NCI-H1417 treated with DMSO at 0.1 percent for 48 hours (cell line): ENCODE results near the gene PHF14.
"Not testable (repeated sequence)": the region's sequence is repeated elsewhere in the genome, so short reads cannot be mapped to it uniquely, and the experiment has no call there.

Experiments
- DNase-seq: peaks from one replicate; lab custom pipeline; 2025; lab: John Stamatoyannopoulos, UW

The PHF14 gene

GRCh38 chr7:10973061-10973941, at the start of gene PHF14:
TSS of gene PHF14 (plus strand) at chr7:10973872. CDS start at chr7:10974324, 452 bp downstream.
- peak; percentile 97 for DNase-seq

GRCh38 chr7:10924370-10924769, 49.3 kb upstream of the PHF14 start:
- no peak for DNase-seq

DNA sequence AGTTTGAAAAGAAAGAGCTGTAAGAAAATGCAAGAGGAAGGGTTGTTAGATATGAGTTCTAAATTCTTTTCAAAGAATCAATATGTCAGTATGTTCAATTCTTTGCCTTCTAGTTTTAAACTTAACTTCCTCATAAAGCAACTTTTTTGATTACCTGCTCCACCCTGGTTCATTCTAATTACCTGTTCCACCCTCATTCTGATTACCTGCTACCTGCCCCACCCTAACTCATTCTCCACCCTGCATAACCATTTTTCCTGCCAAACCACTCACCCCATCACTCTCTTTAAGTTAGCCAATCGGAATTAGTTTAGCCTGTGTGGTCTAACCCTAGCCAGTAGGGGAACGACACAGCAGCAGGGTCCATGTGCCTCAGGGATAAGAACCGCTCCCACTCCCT, 45.5 kb upstream of the PHF14 start:
- DNase-seq = not testable (repeated sequence)

DNA sequence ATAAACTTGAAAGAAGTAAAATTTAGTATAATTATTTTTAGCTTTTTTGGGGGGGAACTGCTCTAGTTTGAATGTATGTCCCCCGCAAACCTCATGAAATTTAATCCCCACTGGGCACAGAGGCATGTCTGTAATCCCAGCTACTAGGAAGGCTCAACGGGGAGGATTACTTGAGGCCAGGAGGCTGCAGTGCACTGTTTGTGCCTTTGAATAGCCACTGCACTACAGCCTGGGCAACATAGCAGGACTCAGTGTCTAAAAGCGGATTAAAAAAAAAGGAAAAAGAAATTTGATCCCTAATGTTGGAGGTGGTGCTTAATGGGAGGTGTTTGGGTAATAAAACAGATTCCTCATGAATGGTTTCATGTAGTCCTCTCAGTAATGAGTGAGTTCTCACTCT, 43.1 kb upstream of the PHF14 start:
- DNase-seq = no peak

- no peak for DNase-seq
These were observed 42.5 kb upstream of the PHF14 start for GRCh38 chr7:10931161-10931560.

DNA sequence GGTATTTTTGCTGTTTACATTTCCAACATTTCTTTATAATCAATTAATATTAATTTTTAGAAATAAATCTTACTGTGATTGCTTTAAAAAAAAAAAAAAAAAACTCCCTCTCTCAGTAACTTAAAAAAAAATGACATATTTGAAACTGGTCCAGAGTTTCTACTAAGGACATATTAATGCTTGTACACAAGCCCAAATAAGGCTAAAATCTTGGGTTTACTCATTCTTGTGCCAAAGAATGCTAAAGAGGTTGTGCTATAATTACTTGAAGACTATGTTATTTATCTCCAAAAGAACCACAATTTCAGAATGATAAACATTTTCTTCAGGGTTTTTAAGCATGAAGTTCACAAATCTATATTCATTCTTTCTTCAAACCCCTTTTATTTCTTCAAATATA, 39.4 kb upstream of the PHF14 start:
- DNase-seq = no peak

DNA sequence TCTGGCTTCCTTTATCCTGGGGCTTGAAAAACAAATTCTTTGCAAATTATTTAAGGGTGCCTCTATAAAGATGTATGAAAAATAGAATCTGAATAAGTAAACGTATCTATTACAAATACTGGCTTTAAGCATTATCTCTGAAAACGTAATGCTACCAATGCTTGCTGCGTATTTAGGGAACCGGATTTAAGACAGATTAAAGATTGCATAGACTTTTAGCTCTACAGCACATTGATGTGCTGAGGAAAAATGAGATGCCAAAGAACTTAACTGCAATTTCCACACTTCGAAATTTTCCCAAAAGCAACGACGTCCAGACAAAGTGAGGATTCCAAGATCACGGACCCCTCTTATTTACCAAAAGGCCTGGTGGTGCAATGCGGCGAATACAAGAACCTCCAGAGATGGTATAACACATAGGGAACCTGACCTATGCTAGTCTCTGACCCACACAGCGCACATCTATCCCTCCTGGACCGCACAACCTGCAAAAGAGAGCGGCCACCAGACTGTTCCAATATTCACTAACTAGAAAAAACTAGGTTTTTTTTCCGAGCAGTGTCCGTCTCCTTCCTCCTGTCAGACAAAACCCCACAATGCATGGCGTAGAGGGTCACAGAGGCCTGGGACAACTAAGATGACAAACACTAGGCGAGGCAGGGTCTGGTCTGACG, 34.3 kb upstream of the PHF14 start:
- DNase-seq = no peak

DNA sequence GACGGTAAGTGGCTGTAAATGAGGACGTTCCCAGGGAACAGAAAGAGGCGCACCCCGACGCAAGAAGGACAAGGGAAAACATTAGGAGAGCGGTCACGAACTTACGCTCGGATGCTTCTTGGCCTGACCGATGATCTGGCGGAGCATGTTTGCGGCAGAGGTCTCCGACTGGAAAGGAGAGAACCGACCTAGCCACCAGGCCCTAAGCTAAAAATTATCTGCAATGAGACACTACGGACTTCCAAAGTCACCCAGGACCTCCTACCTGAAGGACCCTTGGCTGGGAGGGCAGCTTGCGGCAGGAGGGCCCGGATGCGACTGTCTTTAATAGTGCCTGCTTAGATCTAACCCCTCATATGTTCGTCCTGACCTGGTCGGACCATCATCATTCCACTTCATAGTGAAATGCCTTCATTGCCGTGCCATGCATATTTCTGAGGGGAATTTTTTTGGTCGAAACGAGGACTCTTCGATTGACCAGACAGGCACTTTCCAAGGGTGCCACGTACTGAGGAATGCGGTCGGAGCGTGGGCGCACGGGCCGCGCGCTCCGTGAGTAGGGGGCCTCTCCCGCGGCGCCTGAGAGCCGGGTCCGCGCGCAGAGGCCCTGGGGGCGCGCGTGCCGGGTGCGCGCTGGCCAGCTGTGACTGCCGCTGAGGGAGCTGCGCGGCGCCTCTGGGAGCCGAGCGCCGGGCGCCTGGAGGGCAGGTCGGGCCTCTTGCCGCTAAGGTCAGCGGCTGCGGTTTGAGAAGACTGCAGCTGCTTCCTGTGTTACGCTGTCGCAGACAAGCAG, 33.6 kb upstream of the PHF14 start:
- DNase-seq = peak; percentile 97

DNA sequence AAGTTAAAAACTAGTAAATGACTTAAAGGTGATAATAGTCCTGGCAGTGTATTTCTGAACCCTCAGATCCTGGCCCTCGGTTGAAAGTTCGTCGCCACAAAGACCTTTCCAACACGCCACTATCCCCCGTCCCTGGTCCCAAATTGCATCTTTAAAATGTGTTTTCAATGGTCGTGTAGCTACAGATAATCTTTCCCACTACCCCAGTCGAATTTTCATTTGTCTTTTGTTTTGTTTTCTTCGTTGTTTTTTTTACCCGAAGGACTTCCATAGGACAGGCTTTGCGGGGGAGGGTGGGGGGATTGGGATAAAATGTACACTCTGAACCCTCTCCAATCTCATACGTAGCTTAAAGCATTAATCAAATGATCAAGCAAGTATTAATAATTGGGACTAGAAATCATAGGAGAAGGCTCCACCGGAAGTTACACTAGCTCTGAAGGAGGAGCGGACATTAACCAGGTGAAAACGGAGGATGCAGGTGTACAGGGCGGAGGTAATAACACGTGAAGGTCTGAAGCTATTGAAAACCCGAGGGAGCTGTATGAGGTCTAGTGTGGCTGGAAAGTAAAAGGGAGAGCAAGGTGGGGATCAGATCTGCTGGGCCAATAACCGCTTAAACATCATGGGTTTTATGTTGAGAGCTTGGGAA, 32.8 kb upstream of the PHF14 start:
- peak; percentile 36 for DNase-seq

DNA sequence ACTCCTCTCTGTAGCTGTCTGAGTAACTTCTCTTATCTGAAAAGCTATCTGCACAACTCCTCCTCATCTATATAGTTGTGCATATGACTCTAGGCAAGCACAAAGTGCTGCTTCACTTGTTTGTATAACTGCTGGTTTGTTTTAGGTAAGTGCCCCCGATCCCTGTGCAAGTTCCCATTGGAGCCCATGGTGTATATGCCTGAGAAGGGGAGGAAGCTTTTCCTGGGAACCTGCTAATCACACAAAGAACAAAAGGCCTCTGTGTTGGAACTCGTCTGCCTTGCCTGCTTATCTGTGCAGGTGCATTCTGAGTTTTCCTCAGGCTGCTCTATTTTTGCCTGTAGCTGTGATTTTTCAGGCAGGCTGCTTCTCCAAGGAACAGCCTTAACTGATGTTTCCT, 23.2 kb upstream of the PHF14 start:
- DNase-seq = no peak

DNA sequence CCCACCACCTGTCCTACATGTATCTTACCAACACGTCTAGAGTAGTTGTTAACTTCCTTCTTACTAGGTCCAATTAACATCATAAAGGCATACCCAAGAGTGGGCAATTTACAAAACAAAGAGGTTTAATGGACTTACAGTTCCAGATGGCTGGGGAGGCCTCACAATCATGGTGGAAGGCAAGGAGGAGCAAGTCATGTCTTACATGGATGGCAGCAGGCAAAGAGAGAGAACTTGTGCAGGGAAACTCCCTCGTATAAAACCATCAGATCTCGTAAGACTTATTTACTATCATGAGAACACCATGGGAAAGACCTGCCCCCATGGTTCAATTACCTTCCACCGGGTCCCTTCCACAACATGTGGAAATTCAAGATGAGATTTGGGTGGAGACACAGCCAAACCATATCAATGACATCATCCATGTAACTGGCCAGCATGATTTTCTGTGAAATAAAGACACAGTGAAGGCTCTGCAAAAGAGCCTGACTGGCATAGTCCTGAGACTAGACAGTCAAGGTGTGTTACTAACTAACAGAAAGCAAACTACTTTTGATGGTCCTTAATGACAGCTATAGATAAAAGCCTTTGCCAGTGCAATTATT, 22.6 kb upstream of the PHF14 start:
- not testable (repeated sequence) for DNase-seq

DNA sequence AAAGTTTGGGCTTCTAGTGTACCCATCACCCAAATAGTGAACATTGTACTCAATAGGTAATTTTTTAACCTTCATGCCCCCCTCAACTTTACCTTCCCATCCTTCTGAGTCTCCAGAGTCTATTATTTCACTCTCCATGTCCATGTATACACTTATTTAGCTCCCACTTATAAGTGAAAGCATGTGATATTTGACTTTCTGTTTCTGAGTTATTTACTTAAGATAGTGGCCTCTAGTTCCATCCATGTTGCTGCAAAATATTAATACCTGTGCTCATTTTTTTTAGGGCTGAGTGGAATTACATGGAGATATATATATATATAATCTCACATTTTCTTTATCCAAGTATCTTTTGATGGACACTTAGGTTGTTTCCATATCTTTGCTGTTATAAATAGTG, 21.1 kb upstream of the PHF14 start:
- DNase-seq = no peak

GRCh38 chr7:10953078-10953750, 20.5 kb upstream of the PHF14 start:
- not testable (repeated sequence) for DNase-seq

DNA sequence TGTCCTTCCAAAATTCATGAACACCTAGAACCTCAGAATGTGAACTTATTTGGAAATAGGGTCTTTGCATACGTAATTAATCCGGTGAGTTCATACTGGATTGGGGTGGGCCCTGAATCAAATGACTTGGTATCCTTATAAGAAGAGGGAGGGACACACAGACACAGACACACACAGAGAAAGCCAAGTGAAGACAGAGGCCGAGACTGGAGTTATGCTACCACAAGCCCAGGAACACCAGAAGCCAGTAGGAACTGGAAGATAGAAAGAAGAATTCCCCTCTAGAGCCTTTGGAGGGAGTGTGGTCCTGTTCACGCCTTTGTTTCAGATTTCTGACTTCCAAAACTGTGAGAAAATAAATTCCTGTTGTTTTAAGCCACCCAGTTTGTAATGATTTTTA, 17.1 kb upstream of the PHF14 start:
- no peak for DNase-seq

GRCh38 chr7:10960242-10960641, 13.4 kb upstream of the PHF14 start:
- DNase-seq = not testable (repeated sequence)

GRCh38 chr7:10965016-10965415, 8.7 kb upstream of the PHF14 start:
- not testable (repeated sequence) for DNase-seq

DNA sequence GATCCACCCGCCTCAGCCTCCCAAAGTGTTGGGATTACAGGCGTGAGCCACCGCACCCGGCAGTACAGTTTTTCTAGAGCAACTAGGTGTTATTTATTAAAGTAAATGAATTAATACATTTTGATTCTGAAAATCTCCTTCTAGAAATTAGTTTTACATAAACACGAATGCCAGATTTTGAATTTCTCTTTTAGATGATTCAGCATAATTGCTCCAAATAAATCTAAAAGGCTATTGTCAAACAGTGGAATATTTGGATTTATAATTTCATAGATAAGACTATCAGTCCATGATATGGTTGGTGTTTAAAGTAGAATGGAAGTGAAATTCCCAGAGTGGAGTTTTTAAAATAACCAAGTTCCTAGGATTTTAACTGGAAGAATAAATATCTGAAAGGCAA, 1.5 kb upstream of the PHF14 start:
- DNase-seq = no peak

GRCh38 chr7:10973942-10974911, 555 bp downstream of the PHF14 start:
- no peak for DNase-seq

DNA sequence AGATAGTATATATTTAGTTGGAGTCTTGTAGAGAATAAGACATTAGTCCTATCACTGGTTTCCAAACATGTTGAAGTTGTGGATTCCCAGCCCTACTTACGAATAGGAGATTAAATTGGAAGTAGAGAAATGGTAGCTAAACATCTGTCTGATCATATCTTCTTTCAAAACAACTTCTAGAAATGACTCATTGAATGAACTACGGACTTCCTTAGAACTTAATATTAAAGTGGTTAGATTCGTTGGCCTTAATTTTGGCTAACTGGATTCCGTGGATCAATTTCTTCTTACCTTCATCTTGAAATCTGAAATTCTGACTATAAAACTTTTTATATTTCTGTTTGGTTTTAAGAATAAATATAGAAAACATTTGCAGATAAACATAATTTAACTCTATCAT, 3.4 kb downstream of the PHF14 start:
- no peak for DNase-seq

DNA sequence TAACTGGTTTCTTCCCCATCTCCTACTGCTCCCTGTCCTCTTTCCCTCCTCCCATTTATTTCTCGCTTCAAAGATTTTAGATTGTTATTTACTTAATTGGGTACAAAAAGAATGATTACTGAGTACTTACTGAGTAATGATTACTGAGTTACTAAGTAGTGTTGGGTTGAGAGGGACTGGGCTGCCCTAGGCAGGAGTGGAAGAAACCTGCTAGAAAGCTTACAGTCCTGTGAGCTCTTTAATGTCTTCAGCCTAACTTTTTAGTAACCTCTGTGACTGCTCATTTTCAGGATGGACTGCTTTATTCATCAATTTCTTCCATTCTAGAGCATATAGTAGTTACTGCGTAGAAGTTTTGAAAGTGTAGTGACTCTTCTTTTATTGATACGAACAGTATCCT, 7.6 kb downstream of the PHF14 start:
- no peak for DNase-seq
